AG04450 (cell line): ENCODE measurements around the gene NUDT8. TPM values are rescaled to one million over a fixed set of nuclear protein-coding genes. Genes with fewer than 3 reads are reported as not detected.

ENCODE experiments used
- CTCF ChIA-PET: fragments of 300-600, 350-600 bp; formaldehyde crosslinking; extraction: SDS; loops from one replicate; lab custom pipeline; 2022; ENCODE audit warnings: antibody characterized with exemption, inconsistent platforms; lab: Charles Lee
- POLR2A ChIA-PET: fragments of 350-600 bp; formaldehyde crosslinking; extraction: SDS; loops from one replicate; lab custom pipeline; 2021; ENCODE audit warnings: antibody characterized with exemption, inconsistent platforms; lab: Yijun Ruan, JAX
- DNase-seq: peaks from one replicate; pipeline ENCODE4 v3.0.0-alpha.2; 2011; ENCODE audit warnings: low read depth, low spot score
- H3K27ac ChIP-seq: one replicate; pipeline ENCODE4 v1.5.1; 2012; ENCODE audit warnings: low read depth, low read length, control low read depth
- H3K27me3 ChIP-seq: one replicate; pipeline ENCODE4 v1.6.0; 2012; ENCODE audit warnings: low read length; ENCODE audit not compliant: control insufficient read depth, insufficient read depth
- H3K4me3 ChIP-seq: 2 replicates; pipeline ENCODE4 v1.5.1; 2011; ENCODE audit warnings: mild to moderate bottlenecking, low read depth, low read length, control low read depth
- H3K9me3 ChIP-seq: 2 replicates; pipeline ENCODE4 v1.5.1; 2012; ENCODE audit warnings: low read length; ENCODE audit not compliant: control insufficient read depth, insufficient read depth
- CTCF ChIP-seq: IDR thresholded peaks from 2 replicates; pipeline ENCODE4 v1.5.1; 2011; ENCODE audit warnings: low read depth, low read length, control low read depth, inconsistent platforms
- polyA plus RNA-seq: library from polyadenylated mRNA; depleted of rRNA; stranded (reverse); fragments of >200 nt; gene quantifications from 2 replicates; pipeline ENCODE4 v1.2.3, GENCODE V29; 2011

The NUDT8 gene
- polyA plus RNA-seq, 1 experiment: 0.40 TPM

GRCh38 chr11:67632175-67632981, 2.6 kb upstream of the NUDT8 start:
- Histone ChIP-seq H3K27ac (no peak overlapping the region), H3K4me3 (no peak overlapping the region), H3K27me3 (peaks cover 5% of the 10 kb centered on the region), H3K9me3 (no peaks in the 10 kb centered on the region; the same call in 1 of the 2 replicates)
- ChIA-PET POLR2A (no interaction called here), CTCF (no interaction called here)
- DNase-seq: no peak
- TF ChIP-seq CTCF: no peak

DNA sequence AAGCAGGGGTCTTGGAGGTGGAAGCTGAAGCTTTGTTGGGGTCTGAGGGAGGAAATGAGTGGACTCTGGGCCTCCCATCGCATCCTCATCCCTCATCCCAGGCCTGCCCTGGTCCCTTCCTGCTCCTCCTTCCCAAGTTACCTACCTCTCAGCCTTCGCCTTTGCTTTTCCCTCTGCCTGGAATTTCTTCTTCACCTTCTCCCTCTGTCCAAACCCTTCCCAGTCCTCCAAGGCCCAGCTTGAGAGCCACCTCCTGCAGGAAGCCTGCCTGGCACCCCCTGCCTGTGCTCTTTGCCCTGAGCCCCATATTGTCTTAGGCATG, 2.1 kb upstream of the NUDT8 start:
- no peak for TF ChIP-seq CTCF
- Histone ChIP-seq H3K27ac (no peak overlapping the region), H3K27me3 (peaks cover 5% of the 10 kb centered on the region), H3K4me3 (no peak overlapping the region), H3K9me3 (no peaks in the 10 kb centered on the region; the same call in 1 of the 2 replicates)
- ChIA-PET CTCF (no interaction called here), POLR2A (no interaction called here)
- DNase-seq: no peak

DNA sequence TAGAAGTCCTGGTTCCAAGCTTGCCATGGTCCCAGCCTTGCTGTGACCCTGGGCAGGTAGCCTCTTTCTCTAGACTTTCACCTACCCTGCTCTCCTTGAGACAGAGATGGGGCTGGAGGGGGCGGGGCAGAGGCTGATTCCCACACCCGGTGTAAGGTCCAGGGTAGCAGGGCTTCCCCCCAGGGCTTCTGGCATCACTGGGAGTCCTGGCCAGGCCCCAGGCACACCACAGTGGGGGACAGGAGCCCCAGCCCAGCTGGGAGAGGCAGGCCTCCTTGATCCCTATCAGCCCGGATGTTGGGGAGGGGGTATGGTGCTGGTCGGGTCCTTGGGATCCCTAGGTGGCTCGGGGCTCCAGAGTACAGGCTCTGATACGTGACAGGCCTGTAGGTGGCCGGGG, 1.7 kb upstream of the NUDT8 start:
- Histone ChIP-seq H3K9me3 (no peaks in the 10 kb centered on the region; the same call in 1 of the 2 replicates), H3K27me3 (peaks cover 5% of the 10 kb centered on the region), H3K27ac (no peak overlapping the region), H3K4me3 (no peak overlapping the region)
- ChIA-PET CTCF (interaction anchor here (4.3 kb wide), 1 partner anchor 16 kb away, joined by 44 read pairs; no protein-coding TSS in a partner anchor), POLR2A (no interaction called here)
- DNase-seq: no peak
- TF ChIP-seq CTCF: no peak

- H3K27me3 ChIP-seq: peaks cover 5% of the 10 kb centered on the region
- ChIA-PET CTCF (interaction anchor here (0.6 to 4.3 kb wide), 7 partner anchors 11 to 210 kb away, joined by 3 to 44 read pairs (median 5); no protein-coding TSS in a partner anchor), POLR2A (no interaction called here)
- no peak for DNase-seq
- no peak overlapping the region for H3K27ac ChIP-seq
- no peak for TF ChIP-seq CTCF
- no peaks in the 10 kb centered on the region; the same call in 1 of the 2 replicates for H3K9me3 ChIP-seq
- H3K4me3 ChIP-seq: peak overlapping the region; percentile 79
Observed at GRCh38 chr11:67630943-67631331, 1.2 kb upstream of the NUDT8 start.
